ENCODE data around the gene FZR1. TPM values are rescaled to one million over a fixed set of nuclear protein-coding genes. Genes with fewer than 3 reads are reported as not detected.

Gene FZR1
- total and polyA plus RNA-seq, 9 of the 15 experiments (the other 6 are each of a cell fraction or from before 2014, with no cell fraction given), result 0.18 to 48.0 (median 22.2) TPM

DNA sequence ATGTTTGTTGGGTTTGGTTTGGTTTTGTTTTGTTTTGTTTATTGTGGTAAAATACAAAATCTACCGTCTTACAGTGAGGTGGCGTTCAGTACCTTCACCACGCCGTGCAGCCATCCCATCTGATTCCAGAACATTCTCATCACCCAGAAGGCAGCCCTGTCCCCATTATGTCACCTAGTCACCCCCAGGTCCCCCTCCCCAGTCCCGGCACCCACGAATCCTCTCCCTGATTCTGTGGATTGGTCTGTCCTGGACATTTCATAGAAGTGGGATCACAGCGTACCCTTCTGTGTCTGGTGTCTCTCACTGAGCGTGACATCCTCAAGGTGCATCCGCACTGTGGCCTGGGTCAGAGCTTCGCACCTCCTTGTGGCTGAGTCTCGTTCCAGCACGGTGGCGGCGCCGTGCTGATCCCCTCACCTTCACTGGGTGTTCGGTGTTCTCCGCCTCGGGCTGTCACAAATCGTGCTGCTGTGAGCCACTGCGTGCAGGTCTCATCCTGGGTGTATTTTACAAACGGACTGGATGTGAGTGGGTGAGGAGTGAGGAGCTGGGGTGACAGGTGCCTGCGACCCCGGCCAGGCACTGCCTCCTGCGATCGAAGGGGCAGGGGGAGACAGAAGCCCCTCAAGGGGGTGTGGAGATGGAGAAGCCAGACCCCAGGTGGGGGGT, 32.3 kb downstream of the FZR1 start (continued):
- TF ChIP-seq, protein P1, sequence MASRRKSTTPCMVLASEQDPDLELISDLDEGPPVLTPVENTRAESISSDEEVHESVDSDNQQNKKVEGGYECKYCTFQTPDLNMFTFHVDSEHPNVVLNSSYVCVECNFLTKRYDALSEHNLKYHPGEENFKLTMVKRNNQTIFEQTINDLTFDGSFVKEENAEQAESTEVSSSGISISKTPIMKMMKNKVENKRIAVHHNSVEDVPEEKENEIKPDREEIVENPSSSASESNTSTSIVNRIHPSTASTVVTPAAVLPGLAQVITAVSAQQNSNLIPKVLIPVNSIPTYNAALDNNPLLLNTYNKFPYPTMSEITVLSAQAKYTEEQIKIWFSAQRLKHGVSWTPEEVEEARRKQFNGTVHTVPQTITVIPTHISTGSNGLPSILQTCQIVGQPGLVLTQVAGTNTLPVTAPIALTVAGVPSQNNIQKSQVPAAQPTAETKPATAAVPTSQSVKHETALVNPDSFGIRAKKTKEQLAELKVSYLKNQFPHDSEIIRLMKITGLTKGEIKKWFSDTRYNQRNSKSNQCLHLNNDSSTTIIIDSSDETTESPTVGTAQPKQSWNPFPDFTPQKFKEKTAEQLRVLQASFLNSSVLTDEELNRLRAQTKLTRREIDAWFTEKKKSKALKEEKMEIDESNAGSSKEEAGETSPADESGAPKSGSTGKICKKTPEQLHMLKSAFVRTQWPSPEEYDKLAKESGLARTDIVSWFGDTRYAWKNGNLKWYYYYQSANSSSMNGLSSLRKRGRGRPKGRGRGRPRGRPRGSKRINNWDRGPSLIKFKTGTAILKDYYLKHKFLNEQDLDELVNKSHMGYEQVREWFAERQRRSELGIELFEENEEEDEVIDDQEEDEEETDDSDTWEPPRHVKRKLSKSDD (conservative IDR thresholded peaks at IDR 0.05; ENCODE audit: low read length), result no peak
- TF ChIP-seq XRCC5 (IDR thresholded peaks at IDR 0.05; ENCODE audit: low read depth, low read length) (0 out of 2 replicates have a peak, but pooled peaks have one; percentile 14), HMG20B (CRISPR knock-in tag; IDR thresholded peaks at IDR 0.05) (no peak), ZNF140 (CRISPR knock-in tag; IDR thresholded peaks at IDR 0.05) (no peak), EP400 (IDR thresholded peaks at IDR 0.05) (no peak)
- TF ChIP-seq, protein P2, sequence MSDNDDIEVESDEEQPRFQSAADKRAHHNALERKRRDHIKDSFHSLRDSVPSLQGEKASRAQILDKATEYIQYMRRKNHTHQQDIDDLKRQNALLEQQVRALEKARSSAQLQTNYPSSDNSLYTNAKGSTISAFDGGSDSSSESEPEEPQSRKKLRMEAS (CRISPR knock-in tag; IDR thresholded peaks at IDR 0.05), result no peak
